Testis (tissue), 2 donors: ENCODE measurements around the gene UBAC1.

Source experiments
- POLR2A ChIP-seq: fragments of 450-650 bp; IDR thresholded peaks from one replicate; pipeline ENCODE4 v1.6.1; 2017; ENCODE audit warnings: antibody characterized with exemption, mild to moderate bottlenecking, moderate library complexity
- TF ChIP-seq, protein P1 (sequence below), 3 experiments: fragments of 450-650 bp in 2 of 3; fragments of 200-600 bp in 1 of 3; sonication (generic) in 1 of 3; IDR thresholded peaks; one replicate each; pipeline ENCODE4 v1.5.1; 2016 to 2019; ENCODE audit warnings: antibody characterized with exemption in 3 of 3, mild to moderate bottlenecking in 2 of 3, moderate library complexity in 1 of 3

GRCh38 chr9:135929656-135930445 lies 31.3 kb downstream of the UBAC1 start:
- TF ChIP-seq, protein P1, sequence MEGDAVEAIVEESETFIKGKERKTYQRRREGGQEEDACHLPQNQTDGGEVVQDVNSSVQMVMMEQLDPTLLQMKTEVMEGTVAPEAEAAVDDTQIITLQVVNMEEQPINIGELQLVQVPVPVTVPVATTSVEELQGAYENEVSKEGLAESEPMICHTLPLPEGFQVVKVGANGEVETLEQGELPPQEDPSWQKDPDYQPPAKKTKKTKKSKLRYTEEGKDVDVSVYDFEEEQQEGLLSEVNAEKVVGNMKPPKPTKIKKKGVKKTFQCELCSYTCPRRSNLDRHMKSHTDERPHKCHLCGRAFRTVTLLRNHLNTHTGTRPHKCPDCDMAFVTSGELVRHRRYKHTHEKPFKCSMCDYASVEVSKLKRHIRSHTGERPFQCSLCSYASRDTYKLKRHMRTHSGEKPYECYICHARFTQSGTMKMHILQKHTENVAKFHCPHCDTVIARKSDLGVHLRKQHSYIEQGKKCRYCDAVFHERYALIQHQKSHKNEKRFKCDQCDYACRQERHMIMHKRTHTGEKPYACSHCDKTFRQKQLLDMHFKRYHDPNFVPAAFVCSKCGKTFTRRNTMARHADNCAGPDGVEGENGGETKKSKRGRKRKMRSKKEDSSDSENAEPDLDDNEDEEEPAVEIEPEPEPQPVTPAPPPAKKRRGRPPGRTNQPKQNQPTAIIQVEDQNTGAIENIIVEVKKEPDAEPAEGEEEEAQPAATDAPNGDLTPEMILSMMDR (IDR thresholded peaks at IDR 0.05): no peak
- TF ChIP-seq POLR2A: no peak
